ENCODE data around the gene BUB3.
A peak's percentile ranks its signal among the peaks of the same experiment; 100 is the strongest.

Gene BUB3

GRCh38 chr10:123150271-123150985 lies 3.8 kb upstream of the BUB3 start:
- peak overlapping the region; percentile 64 for H3K4me3 ChIP-seq (ENCODE audit: low read depth, low read length)
- TF ChIP-seq CTCF (IDR thresholded peaks at IDR 0.05; ENCODE audit: low read depth, low read length, missing control alignments), result no peak
- no peak for DNase-seq (ENCODE audit: low read depth)

GRCh38 chr10:123150986-123151736 lies 3.0 kb upstream of the BUB3 start:
- peak overlapping the region; percentile 64 for H3K4me3 ChIP-seq (ENCODE audit: low read depth, low read length)
- DNase-seq (ENCODE audit: low read depth), result no peak
- TF ChIP-seq CTCF (IDR thresholded peaks at IDR 0.05; ENCODE audit: low read depth, low read length, missing control alignments), result peak; percentile 8

- TF ChIP-seq CTCF (IDR thresholded peaks at IDR 0.05; ENCODE audit: low read depth, low read length, missing control alignments), result no peak
- peak overlapping the region; percentile 64; the same call in 1 of the 2 replicates for H3K4me3 ChIP-seq (ENCODE audit: low read depth, low read length)
- no peak for DNase-seq (ENCODE audit: low read depth)
Observed at GRCh38 chr10:123151737-123152135, 2.5 kb upstream of the BUB3 start.

GRCh38 chr10:123153486-123154091 lies 613 bp upstream of the BUB3 start:
- DNase-seq (ENCODE audit: low read depth), result no peak
- no peak for TF ChIP-seq CTCF (IDR thresholded peaks at IDR 0.05; ENCODE audit: low read depth, low read length, missing control alignments)
- H3K4me3 ChIP-seq (ENCODE audit: low read depth, low read length), result no peak overlapping the region

GRCh38 chr10:123154711-123155505 lies 706 bp downstream of the BUB3 start:
- peak overlapping the region; percentile 70 for H3K4me3 ChIP-seq (ENCODE audit: low read depth, low read length)
- TF ChIP-seq CTCF (IDR thresholded peaks at IDR 0.05; ENCODE audit: low read depth, low read length, missing control alignments), result no peak
- no peak for DNase-seq (ENCODE audit: low read depth)

- H3K4me3 ChIP-seq (ENCODE audit: low read depth, low read length), result peak overlapping the region; percentile 70
- no peak for DNase-seq (ENCODE audit: low read depth)
- TF ChIP-seq CTCF (IDR thresholded peaks at IDR 0.05; ENCODE audit: low read depth, low read length, missing control alignments), result no peak
Observed at GRCh38 chr10:123156078-123156477, 1.9 kb downstream of the BUB3 start.
